Nephron progenitor cell (in vitro differentiated cells): ENCODE results near the gene PRKG1.
"Not testable (repeated sequence)": the region's sequence is repeated elsewhere in the genome, so short reads cannot be mapped to it uniquely, and the experiment has no call there.

Experiments used
- DNase-seq: peaks from one replicate; pipeline ENCODE4 v3.0.0; 2021
- H3K27ac Mint-ChIP-seq: 2 replicates; pipeline ENCODE4 v1.8.0; 2021; ENCODE audit warnings: mild to moderate bottlenecking, moderate library complexity, mixed read lengths
- H3K27me3 Mint-ChIP-seq: 2 replicates; pipeline ENCODE4 v1.8.0; 2021; ENCODE audit warnings: mild to moderate bottlenecking, low read depth, mixed read lengths; ENCODE audit not compliant: poor library complexity
- H3K36me3 Mint-ChIP-seq: 2 replicates; pipeline ENCODE4 v1.8.0; 2021; ENCODE audit warnings: low read depth, mixed read lengths
- H3K4me1 Mint-ChIP-seq: 2 replicates; pipeline ENCODE4 v1.8.0; 2021; ENCODE audit warnings: mixed read lengths
- H3K4me3 Mint-ChIP-seq: 2 replicates; pipeline ENCODE4 v1.8.0; 2021; ENCODE audit warnings: mild to moderate bottlenecking, moderate library complexity, mixed read lengths
- H3K9me3 Mint-ChIP-seq: 2 replicates; pipeline ENCODE4 v1.8.0; 2021; ENCODE audit warnings: mild to moderate bottlenecking, moderate library complexity, mixed read lengths
- TF ChIP-seq, protein P1 (sequence below): fragments of 200-600 bp; sonication (generic); IDR thresholded peaks from 2 replicates; pipeline ENCODE4 v1.5.0; 2021; ENCODE audit warnings: antibody characterized with exemption

Gene PRKG1

DNA sequence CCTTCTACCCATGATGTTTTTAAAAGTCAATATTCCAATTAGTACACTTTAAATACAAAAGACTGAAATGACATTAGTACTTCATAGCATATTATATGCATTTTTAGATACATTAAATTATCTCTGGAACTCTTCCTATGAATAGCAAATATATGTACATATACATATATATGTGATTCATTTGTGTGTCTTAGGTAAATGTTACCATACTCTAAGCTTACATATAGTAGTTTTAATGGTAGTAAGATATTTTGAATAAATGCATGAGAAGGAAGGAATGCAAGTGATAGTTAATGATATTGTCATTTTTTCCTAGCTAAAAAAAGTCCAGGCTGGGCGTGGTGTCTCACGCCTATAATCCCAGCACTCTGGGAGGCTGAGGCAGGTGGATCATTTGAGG lies 671.1 kb downstream of the PRKG1 start:
- Mint-ChIP-seq H3K36me3 (no peaks in the 10 kb centered on the region), H3K4me3 (no peak overlapping the region), H3K27me3 (no peaks in the 10 kb centered on the region), H3K27ac (no peak overlapping the region), H3K9me3 (no peaks in the 10 kb centered on the region), H3K4me1 (peaks cover 17% of the 10 kb centered on the region)
- DNase-seq, result no peak
- TF ChIP-seq, protein P1, sequence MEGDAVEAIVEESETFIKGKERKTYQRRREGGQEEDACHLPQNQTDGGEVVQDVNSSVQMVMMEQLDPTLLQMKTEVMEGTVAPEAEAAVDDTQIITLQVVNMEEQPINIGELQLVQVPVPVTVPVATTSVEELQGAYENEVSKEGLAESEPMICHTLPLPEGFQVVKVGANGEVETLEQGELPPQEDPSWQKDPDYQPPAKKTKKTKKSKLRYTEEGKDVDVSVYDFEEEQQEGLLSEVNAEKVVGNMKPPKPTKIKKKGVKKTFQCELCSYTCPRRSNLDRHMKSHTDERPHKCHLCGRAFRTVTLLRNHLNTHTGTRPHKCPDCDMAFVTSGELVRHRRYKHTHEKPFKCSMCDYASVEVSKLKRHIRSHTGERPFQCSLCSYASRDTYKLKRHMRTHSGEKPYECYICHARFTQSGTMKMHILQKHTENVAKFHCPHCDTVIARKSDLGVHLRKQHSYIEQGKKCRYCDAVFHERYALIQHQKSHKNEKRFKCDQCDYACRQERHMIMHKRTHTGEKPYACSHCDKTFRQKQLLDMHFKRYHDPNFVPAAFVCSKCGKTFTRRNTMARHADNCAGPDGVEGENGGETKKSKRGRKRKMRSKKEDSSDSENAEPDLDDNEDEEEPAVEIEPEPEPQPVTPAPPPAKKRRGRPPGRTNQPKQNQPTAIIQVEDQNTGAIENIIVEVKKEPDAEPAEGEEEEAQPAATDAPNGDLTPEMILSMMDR, result no peak

DNA sequence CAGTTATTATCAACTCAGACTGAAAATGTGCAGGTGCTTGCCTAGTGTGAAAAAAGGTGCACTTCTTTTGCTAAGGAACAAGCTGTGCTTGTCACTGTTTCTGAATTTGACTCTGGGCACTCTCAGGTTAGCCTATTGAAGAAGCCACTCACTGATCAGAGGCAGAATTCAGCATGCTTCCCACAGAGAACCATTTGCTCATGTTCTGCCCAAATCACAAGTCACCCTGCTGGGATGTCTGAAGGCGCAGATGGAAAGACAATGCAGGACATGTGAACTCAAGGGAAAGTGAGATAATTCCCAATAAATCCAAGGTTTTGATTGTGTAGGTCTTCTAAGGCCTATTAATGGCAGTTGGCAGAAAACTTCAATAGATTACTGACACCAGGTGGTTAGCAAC lies 672.9 kb downstream of the PRKG1 start:
- Mint-ChIP-seq H3K9me3 (no peaks in the 10 kb centered on the region), H3K4me1 (peaks cover 21% of the 10 kb centered on the region)
- DNase-seq, result no peak

DNA sequence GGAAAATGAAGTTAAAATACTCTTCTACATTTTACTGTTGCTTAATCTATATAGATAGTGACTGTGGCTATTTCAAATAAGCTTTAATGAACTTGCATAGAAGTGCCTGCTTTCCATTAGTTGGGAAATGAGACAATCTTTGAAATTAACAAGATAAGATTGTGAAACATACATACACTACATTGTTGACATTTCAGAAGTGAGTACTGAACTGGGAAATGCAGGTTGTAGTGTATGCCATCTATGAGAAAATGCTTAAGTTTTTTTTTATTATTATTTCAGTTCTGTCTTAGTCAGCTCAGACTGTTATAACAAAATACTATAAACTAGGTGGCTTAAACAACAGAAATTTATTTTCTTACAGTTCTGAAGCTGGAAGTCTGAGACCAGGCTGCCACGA lies 674.7 kb downstream of the PRKG1 start:
- H3K4me1 Mint-ChIP-seq, result peaks cover 15% of the 10 kb centered on the region
- no peaks in the 10 kb centered on the region for H3K9me3 Mint-ChIP-seq
- no peaks in the 10 kb centered on the region for H3K27me3 Mint-ChIP-seq
- no peak overlapping the region for H3K4me3 Mint-ChIP-seq
- no peak overlapping the region for H3K27ac Mint-ChIP-seq
- no peaks in the 10 kb centered on the region for H3K36me3 Mint-ChIP-seq
- DNase-seq, result no peak
- TF ChIP-seq, protein P1, result no peak

More for the DNA sequence above, 672.9 kb downstream of the PRKG1 start:
- TF ChIP-seq, protein P1, result no peak
- peak overlapping the region; percentile 26 for H3K27ac Mint-ChIP-seq
- H3K27me3 Mint-ChIP-seq, result no peaks in the 10 kb centered on the region
- no peaks in the 10 kb centered on the region for H3K36me3 Mint-ChIP-seq
- H3K4me3 Mint-ChIP-seq, result no peak overlapping the region

DNA sequence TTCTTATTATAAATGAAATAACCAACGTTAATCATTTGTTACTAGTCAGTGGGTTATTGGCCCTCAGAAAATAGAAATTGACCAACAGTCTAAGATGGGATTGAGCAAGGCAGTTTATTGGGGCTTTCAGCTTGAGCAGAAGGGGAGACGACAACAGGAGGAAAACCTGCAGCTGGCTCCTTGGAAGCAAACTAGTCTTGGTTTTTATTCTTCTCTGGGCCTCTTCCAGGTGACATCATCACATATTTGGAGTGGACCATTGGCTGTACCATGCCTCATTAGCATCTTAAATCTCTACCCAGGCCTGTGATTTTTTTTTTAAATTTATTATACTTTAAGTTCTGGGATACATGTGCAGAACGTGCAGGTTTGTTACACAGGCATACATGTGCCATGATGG lies 684.1 kb downstream of the PRKG1 start:
- H3K9me3 Mint-ChIP-seq, result no peaks in the 10 kb centered on the region
- no peak overlapping the region for H3K27ac Mint-ChIP-seq
- peaks cover 3% of the 10 kb centered on the region for H3K27me3 Mint-ChIP-seq
- TF ChIP-seq, protein P1, result no peak
- no peak for DNase-seq
- no peaks in the 10 kb centered on the region for H3K4me1 Mint-ChIP-seq
- no peak overlapping the region for H3K4me3 Mint-ChIP-seq
- H3K36me3 Mint-ChIP-seq, result no peaks in the 10 kb centered on the region

DNA sequence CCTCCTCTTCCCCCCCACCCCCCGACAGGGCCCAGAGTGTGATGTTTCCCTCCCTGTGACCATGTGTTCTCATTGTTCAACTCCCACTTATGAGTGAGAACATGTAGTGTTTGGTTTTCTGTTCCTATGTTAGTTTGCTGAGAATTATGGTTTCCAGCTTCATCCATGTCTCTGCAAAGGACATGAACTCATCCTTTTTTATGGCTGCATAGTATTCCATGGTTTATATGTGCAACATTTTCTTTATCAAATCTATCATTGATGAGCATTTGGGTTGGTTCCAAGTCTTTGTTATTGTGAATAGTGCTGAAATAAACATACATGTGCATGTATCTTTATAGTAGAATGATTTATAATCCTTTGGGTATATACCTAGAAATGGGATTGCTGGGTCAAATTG lies 684.6 kb downstream of the PRKG1 start:
- H3K4me1 Mint-ChIP-seq, H3K27ac Mint-ChIP-seq, H3K9me3 Mint-ChIP-seq, DNase-seq, H3K27me3 Mint-ChIP-seq, H3K36me3 Mint-ChIP-seq, H3K4me3 Mint-ChIP-seq: not testable (repeated sequence)

DNA sequence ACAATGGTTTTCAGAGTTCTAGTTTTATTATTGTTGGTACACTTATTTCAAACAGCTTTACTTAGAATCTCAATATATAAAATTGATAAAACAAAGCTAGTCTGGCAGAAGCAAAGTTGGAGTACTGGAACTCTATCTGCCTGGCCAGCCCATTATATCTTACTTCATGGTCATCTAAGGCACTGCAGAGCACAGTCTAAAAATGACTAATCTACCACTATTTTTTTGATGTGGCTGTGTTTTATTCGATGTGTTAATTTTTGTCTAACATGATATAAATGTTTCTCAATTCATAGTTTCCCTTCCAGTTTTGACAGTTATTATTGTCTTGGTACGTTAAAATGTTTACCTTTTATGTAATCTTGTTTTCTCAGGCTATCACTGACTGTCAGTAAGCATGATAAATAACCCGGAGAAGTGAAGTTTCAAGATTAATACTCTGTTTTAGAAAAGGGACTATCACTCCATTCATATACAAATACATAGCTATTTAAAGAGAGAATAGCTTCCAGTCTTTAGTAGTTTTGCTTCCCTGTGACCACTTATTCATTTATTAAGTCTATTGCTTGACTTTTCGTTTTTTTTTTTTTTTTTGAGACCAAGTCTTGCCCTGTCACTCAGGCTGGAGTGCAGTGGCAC lies 685.7 kb downstream of the PRKG1 start:
- DNase-seq, result no peak
- Mint-ChIP-seq H3K27ac (no peak overlapping the region), H3K9me3 (no peaks in the 10 kb centered on the region), H3K4me1 (no peaks in the 10 kb centered on the region), H3K4me3 (no peak overlapping the region), H3K36me3 (no peaks in the 10 kb centered on the region), H3K27me3 (peaks cover 6% of the 10 kb centered on the region)
- TF ChIP-seq, protein P1, result no peak
